ENCODE measurements around the gene EXOC4. TPM values are rescaled to one million over a fixed set of nuclear protein-coding genes. Genes with fewer than 3 reads are reported as not detected.
"Not testable (repeated sequence)": the region's sequence is repeated elsewhere in the genome, so short reads cannot be mapped to it uniquely, and the experiment has no call there.

Gene EXOC4
- total RNA-seq, 3 donors from 2014 or later: 63.9 to 90.2 (median 89.5) TPM

DNA sequence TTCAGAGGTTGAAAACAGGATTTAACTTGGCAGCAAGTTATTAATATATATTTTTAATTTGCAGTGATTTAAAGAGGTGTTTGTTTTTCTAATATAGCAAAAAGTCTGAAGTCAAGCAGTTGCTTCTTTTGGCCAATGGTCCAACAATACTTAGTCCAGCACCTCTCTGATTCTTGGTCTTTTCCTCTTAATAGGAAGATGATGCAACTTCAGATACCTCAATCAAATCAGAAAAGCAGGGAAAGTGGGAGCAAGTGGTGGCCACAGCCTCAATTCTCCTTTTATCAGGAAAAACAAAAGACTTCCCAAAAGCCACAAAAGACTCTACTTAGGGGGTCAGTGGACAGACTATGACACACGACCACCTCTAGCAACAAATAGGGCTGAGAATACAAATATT is 740.7 kb downstream of the EXOC4 start:
- ATAC-seq: no peak
- Histone ChIP-seq H3K4me1 (ENCODE audit: low read depth) (no peaks in the 10 kb centered on the region), H3K4me3 (no peak overlapping the region), H3K9me3 (no peaks in the 10 kb centered on the region), H3K36me3 (ENCODE audit: low read depth) (no peaks in the 10 kb centered on the region)
- no peak for DNase-seq
- intact Hi-C loops (cut with DNase I, micrococcal nuclease): no loop called here
- TF ChIP-seq, protein P1, sequence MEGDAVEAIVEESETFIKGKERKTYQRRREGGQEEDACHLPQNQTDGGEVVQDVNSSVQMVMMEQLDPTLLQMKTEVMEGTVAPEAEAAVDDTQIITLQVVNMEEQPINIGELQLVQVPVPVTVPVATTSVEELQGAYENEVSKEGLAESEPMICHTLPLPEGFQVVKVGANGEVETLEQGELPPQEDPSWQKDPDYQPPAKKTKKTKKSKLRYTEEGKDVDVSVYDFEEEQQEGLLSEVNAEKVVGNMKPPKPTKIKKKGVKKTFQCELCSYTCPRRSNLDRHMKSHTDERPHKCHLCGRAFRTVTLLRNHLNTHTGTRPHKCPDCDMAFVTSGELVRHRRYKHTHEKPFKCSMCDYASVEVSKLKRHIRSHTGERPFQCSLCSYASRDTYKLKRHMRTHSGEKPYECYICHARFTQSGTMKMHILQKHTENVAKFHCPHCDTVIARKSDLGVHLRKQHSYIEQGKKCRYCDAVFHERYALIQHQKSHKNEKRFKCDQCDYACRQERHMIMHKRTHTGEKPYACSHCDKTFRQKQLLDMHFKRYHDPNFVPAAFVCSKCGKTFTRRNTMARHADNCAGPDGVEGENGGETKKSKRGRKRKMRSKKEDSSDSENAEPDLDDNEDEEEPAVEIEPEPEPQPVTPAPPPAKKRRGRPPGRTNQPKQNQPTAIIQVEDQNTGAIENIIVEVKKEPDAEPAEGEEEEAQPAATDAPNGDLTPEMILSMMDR (IDR thresholded peaks at IDR 0.05): no peak

DNA sequence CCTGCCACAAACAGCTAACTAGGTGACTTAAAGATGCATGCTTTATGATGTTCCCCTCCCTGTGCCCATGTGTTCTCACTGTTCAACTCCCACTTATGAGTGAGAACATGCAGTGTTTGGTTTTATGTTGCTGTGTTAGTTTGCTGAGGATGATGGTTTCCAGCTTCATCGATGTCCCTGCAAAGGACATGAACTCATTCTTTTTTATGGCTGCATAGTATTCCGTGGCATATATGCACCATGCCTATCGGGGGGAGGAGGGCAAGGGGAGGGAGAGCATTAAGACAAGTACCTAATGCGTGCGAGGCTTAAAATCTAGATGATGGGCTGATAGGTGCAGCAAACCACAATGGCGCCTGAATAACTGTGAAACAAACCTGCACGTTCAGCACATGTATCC is 741.2 kb downstream of the EXOC4 start:
- H3K4me3 ChIP-seq; H3K4me1 ChIP-seq (ENCODE audit: low read depth); intact Hi-C loops (cut with DNase I, micrococcal nuclease); H3K9me3 ChIP-seq; DNase-seq; ATAC-seq; H3K36me3 ChIP-seq (ENCODE audit: low read depth): not testable (repeated sequence)

- TF ChIP-seq, protein P1 (IDR thresholded peaks at IDR 0.05): no peak
- ATAC-seq: no peak
- H3K4me3 ChIP-seq: no peak overlapping the region
Measured at GRCh38 chr7:133997463-133997862, 744.6 kb downstream of the EXOC4 start.

DNA sequence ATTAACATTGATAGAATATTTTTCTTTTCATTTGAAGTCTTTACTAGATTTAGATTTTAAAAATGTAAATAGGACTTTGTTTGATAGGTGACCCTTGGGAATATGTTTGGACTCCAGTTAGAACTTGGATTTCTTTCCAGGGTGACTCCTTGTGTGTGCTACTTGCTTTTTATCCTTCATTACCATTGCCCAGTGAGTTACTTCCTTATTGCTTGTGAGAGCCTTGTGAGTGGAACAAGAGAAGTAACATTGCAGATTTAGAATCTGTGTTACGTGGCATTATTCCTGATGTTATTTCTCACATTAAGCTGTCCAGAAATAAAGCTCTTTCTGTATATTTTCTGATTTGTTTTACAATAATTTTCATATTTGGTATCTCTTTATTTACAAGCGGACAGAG is 746.3 kb downstream of the EXOC4 start:
- H3K9me3 ChIP-seq: no peaks in the 10 kb centered on the region
- TF ChIP-seq, protein P1 (IDR thresholded peaks at IDR 0.05): no peak
- intact Hi-C loops (cut with DNase I, micrococcal nuclease): no loop called here
- no peaks in the 10 kb centered on the region for H3K4me1 ChIP-seq (ENCODE audit: low read depth)
- H3K4me3 ChIP-seq: no peak overlapping the region
- no peaks in the 10 kb centered on the region for H3K36me3 ChIP-seq (ENCODE audit: low read depth)
- ATAC-seq (no peak), DNase-seq (no peak)

More at GRCh38 chr7:133997463-133997862, 744.6 kb downstream of the EXOC4 start:
- Histone ChIP-seq H3K4me1 (ENCODE audit: low read depth) (no peaks in the 10 kb centered on the region), H3K9me3 (no peaks in the 10 kb centered on the region), H3K36me3 (ENCODE audit: low read depth) (no peaks in the 10 kb centered on the region)
- no peak for DNase-seq
- intact Hi-C loops (cut with DNase I, micrococcal nuclease): no loop called here

- H3K4me1 ChIP-seq (ENCODE audit: low read depth): no peaks in the 10 kb centered on the region
- ATAC-seq (no peak), DNase-seq (no peak)
- intact Hi-C loops (cut with DNase I, micrococcal nuclease): no loop called here
- TF ChIP-seq, protein P1 (IDR thresholded peaks at IDR 0.05): no peak
- no peaks in the 10 kb centered on the region for H3K9me3 ChIP-seq
- no peaks in the 10 kb centered on the region for H3K36me3 ChIP-seq (ENCODE audit: low read depth)
- no peak overlapping the region for H3K4me3 ChIP-seq
Measured at GRCh38 chr7:134004829-134005505, 752.1 kb downstream of the EXOC4 start.

DNA sequence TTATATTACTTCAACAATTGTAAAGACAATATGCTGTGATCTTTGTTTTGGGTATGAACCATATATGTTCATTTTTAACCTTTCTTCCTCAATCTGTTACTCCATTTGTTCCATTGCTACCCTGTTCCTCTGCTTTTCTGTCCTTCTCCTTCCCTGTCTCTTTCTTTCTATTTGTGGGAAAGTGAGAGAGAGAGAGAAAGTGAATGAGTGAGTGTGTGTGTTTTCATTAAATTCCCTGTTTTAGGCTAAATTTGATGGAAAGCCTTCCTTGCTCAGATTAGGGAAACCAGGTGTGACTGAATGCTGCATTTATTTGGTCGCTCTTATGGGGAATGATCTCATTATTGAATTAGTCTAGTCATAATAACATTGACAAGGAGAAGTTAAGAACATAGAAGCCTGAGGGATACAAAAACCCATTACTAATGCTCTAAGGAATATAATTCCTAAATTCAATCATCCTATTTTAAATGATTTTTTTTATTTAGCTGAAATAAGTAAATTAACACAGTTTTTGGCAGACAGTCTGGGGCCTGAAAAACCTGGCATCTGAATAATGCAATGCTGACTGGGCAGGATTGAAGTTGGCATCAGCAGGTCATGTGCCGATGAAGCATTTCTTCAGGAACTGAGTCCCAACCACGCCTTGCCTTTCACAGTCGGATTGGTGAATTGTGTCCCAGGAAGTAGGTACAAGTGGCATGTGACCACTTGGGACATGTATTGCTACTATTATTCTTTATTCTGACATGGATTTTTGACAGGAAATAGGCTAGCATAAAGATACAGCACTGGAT is 756.6 kb downstream of the EXOC4 start:
- ATAC-seq: no peak
- no peak overlapping the region for H3K4me3 ChIP-seq
- H3K4me1 ChIP-seq (ENCODE audit: low read depth): no peaks in the 10 kb centered on the region
- no peaks in the 10 kb centered on the region for H3K9me3 ChIP-seq
- TF ChIP-seq, protein P1 (IDR thresholded peaks at IDR 0.05): no peak
- H3K36me3 ChIP-seq (ENCODE audit: low read depth): no peaks in the 10 kb centered on the region
- intact Hi-C loops (cut with DNase I, micrococcal nuclease): no loop called here
- DNase-seq: no peak

Data from mucosa of descending colon (tissue), 3 donors.